HCT116 (cell line): ENCODE measurements around the gene TTLL11. TPM values are rescaled to one million over a fixed set of nuclear protein-coding genes. Genes with fewer than 3 reads are reported as not detected.
"Not testable (repeated sequence)": the region's sequence is repeated elsewhere in the genome, so short reads cannot be mapped to it uniquely, and the experiment has no call there.

Experiments used
- ATAC-seq: fragments of 200-7000 bp; cut with Tn5 transposase; 2 replicates; pipeline ENCODE4 v1.9.1; 2020; ENCODE audit warnings: mild to moderate bottlenecking, moderate library complexity
- BruUV-seq: library from RNA; stranded (reverse); fragments of 400-500 nt; replicated peaks from 2 replicates; lab custom pipeline; 2021; lab: Mats Ljungman, UMichigan
- CTCF ChIA-PET: fragments of 300-600 bp; sonication (Branson Sonifier 250); formaldehyde crosslinking; loops from one replicate; lab custom pipeline; 2021; ENCODE audit warnings: antibody characterized with exemption; lab: Charles Lee
- POLR2A ChIA-PET: fragments of 300-600, 350-600 bp; sonication (Branson Sonifier 250); formaldehyde crosslinking; loops from one replicate; lab custom pipeline; 2021; ENCODE audit warnings: antibody characterized with exemption; lab: Charles Lee
- RAD21 ChIA-PET, 2 experiments: fragments of 300-600 bp; sonication (Branson Sonifier 250); formaldehyde crosslinking; loops; one replicate each; lab custom pipeline; 2023; ENCODE audit warnings: low total read pairs in 2 of 2; ENCODE audit not compliant: uncharacterized antibody in 2 of 2, unreplicated experiment in 2 of 2, low non-redundant PET in 1 of 2; lab: Charles Lee
- DNase-seq: peaks from one replicate; pipeline ENCODE4 v3.0.0-alpha.2; 2010; ENCODE audit warnings: low read depth, low spot score
- H2AFZ ChIP-seq: fragments of 200-600 bp; shearing (Covaris generic), sonication (generic); 2 replicates; pipeline ENCODE4 v1.6.1; 2017; ENCODE audit warnings: low read depth, mixed run types, mixed read lengths, antibody characterized with exemption, low read length; ENCODE audit not compliant: poor library complexity, severe bottlenecking
- H3K27ac ChIP-seq: 2 replicates; pipeline ENCODE4 v1.5.1; 2012; ENCODE audit warnings: low read depth, low read length
- H3K27me3 ChIP-seq: fragments of 200-600 bp; sonication (generic); 2 replicates; pipeline ENCODE4 v1.6.1; 2016; ENCODE audit warnings: mixed run types, low read length, mixed read lengths; ENCODE audit not compliant: insufficient read depth
- H3K36me3 ChIP-seq, 2 experiments: fragments of 200-500 bp in 1 of 2; fragments of 200-600 bp in 1 of 2; sonication (Bioruptor generic) in 1 of 2; sonication (generic) in 1 of 2; 2 replicates each; pipeline versions ENCODE4 v1.5.1 to v1.6.1; 2014 to 2016; ENCODE audit warnings: low read length in 2 of 2, inconsistent platforms in 1 of 2, mixed read lengths in 1 of 2, mixed run types in 1 of 2; ENCODE audit not compliant: insufficient read depth in 2 of 2, control insufficient read depth in 1 of 2
- H3K4me1 ChIP-seq, 2 experiments: fragments of 200-600 bp in 1 of 2; sonication (generic) in 1 of 2; 2 replicates each; pipeline versions ENCODE4 v1.5.1 to v1.6.1; 2012 to 2017; ENCODE audit warnings: low read length in 2 of 2, inconsistent platforms in 1 of 2, mild to moderate bottlenecking in 1 of 2, mixed read lengths in 1 of 2, mixed run types in 1 of 2, moderate library complexity in 1 of 2; ENCODE audit not compliant: insufficient read depth in 2 of 2, control insufficient read depth in 1 of 2
- H3K4me2 ChIP-seq: fragments of 200-600 bp; sonication (generic); 2 replicates; pipeline ENCODE4 v1.6.1; 2017; ENCODE audit warnings: mixed run types, low read length, mixed read lengths
- H3K4me3 ChIP-seq, 2 experiments: fragments of 200-600 bp in 1 of 2; sonication (generic) in 1 of 2; replicated peaks in 1 of 2; 2 replicates each; pipeline ENCODE4 v1.5.1; 2011 to 2016; ENCODE audit warnings: low read length in 2 of 2, control low read depth in 1 of 2, low read depth in 1 of 2, mild to moderate bottlenecking in 1 of 2, mixed read lengths in 1 of 2, mixed run types in 1 of 2
- H3K79me2 ChIP-seq: fragments of 200-600 bp; sonication (generic); 2 replicates; pipeline ENCODE4 v1.6.1; 2017; ENCODE audit warnings: mild to moderate bottlenecking, mixed run types, low read length, moderate library complexity, mixed read lengths; ENCODE audit not compliant: insufficient read depth
- H3K9ac ChIP-seq: fragments of 200-600 bp; sonication (generic); 2 replicates; pipeline ENCODE4 v1.6.1; 2016; ENCODE audit warnings: low read length, mixed read lengths
- H3K9me2 ChIP-seq: fragments of 200-600 bp; sonication (generic), shearing (Covaris generic); 2 replicates; pipeline ENCODE4 v1.6.1; 2017; ENCODE audit warnings: mixed run types, mild to moderate bottlenecking, moderate library complexity; ENCODE audit not compliant: insufficient read depth
- H3K9me3 ChIP-seq, 2 experiments: fragments of 200-500 bp in 1 of 2; fragments of 200-600 bp in 1 of 2; sonication (Bioruptor generic) in 1 of 2; sonication (generic) in 1 of 2; 2 replicates each; pipeline ENCODE4 v1.6.1; 2014 to 2017; ENCODE audit warnings: low read length in 2 of 2, mixed read lengths in 2 of 2, inconsistent platforms in 1 of 2, low read depth in 1 of 2, mild to moderate bottlenecking in 1 of 2, mixed run types in 1 of 2, moderate library complexity in 1 of 2; ENCODE audit not compliant: control insufficient read depth in 1 of 2, insufficient read depth in 1 of 2
- H4K20me1 ChIP-seq: fragments of 200-600 bp; sonication (generic), shearing (Covaris generic); 2 replicates; pipeline ENCODE4 v1.6.1; 2017; ENCODE audit warnings: mixed run types, mild to moderate bottlenecking, moderate library complexity; ENCODE audit not compliant: insufficient read depth
- CEBPB ChIP-seq: IDR thresholded peaks from 2 replicates; pipeline ENCODE4 v1.6.1; 2012; ENCODE audit warnings: low read depth
- FOSL1 ChIP-seq: IDR thresholded peaks from 2 replicates; pipeline ENCODE4 v1.6.1; 2012; ENCODE audit warnings: low read depth
- REST ChIP-seq: IDR thresholded peaks from 2 replicates; pipeline ENCODE4 v1.6.1; 2012; ENCODE audit warnings: low read depth
- TCF7L2 ChIP-seq: IDR thresholded peaks from 2 replicates; pipeline ENCODE4 v1.7.0; 2011; ENCODE audit warnings: borderline replicate concordance, inconsistent platforms; ENCODE audit not compliant: insufficient read depth, insufficient read length; ENCODE audit errors: extremely low read depth
- ZBTB33 ChIP-seq: IDR thresholded peaks from 2 replicates; pipeline ENCODE4 v1.6.1; 2011; ENCODE audit warnings: mild to moderate bottlenecking, low read length, moderate library complexity; ENCODE audit not compliant: insufficient replicate concordance; ENCODE audit errors: extremely low read depth
- ZNF274 ChIP-seq: fragments of 200-500 bp; sonication (Bioruptor generic); IDR thresholded peaks from 2 replicates; pipeline ENCODE4 v1.6.1; 2014; ENCODE audit warnings: mild to moderate bottlenecking, low read depth, low read length, inconsistent platforms
- intact Hi-C: fragments of 100-400 bp; cut with micrococcal nuclease; formaldehyde crosslinking; loops from 2 replicates; pipeline ENCODE4 v1.10.0; 2022
- total RNA-seq: library from RNA; stranded (reverse); gene quantifications from one replicate; pipeline ENCODE4 v1.2.1, GENCODE V29; 2021; ENCODE audit not compliant: unreplicated experiment

TTLL11 gene
- total RNA-seq, 1 experiment from 2014 or later = 2.2 TPM

GRCh38 chr9:121981118-121981883 is 111.8 kb downstream of the TTLL11 start:
- CTCF ChIA-PET = no interaction called here
- intact Hi-C loops = no loop called here
- Histone ChIP-seq H3K4me3 (no peak overlapping the region), H3K4me2 (no peak overlapping the region), H3K79me2 (no peaks in the 10 kb centered on the region), H2AFZ (no peak overlapping the region), H4K20me1 (no peaks in the 10 kb centered on the region), H3K4me1 (peaks cover 0 to 6% of the 10 kb centered on the region in 2 experiments; a peak in 2 of 4 replicates), H3K9me3 (no peaks in the 10 kb centered on the region), H3K9ac (no peak overlapping the region), H3K9me2 (no peaks in the 10 kb centered on the region), H3K27me3 (no peaks in the 10 kb centered on the region), H3K27ac (no peak overlapping the region), H3K36me3 (no peaks in the 10 kb centered on the region)
- POLR2A ChIA-PET = no interaction called here
- no TSS peak for BruUV-seq
- ATAC-seq (no peak), DNase-seq (no peak)
- TF ChIP-seq ZBTB33 = no peak
- no peak for TF ChIP-seq FOSL1
- TF ChIP-seq ZNF274 = no peak
- TF ChIP-seq CEBPB = no peak
- no peak for TF ChIP-seq TCF7L2
- TF ChIP-seq REST = no peak
- RAD21 ChIA-PET = no interaction called here

- H3K9ac ChIP-seq, H3K79me2 ChIP-seq, intact Hi-C loops, H3K4me2 ChIP-seq, H3K27me3 ChIP-seq, DNase-seq, CTCF ChIA-PET, RAD21 ChIA-PET, H3K9me2 ChIP-seq, ATAC-seq, H3K4me3 ChIP-seq, H4K20me1 ChIP-seq, POLR2A ChIA-PET, H3K9me3 ChIP-seq, H3K36me3 ChIP-seq, H2AFZ ChIP-seq, BruUV-seq, H3K27ac ChIP-seq: not testable (repeated sequence)
- peaks cover 3 to 12% of the 10 kb centered on the region in 2 experiments; a peak in 3 of 4 replicates for H3K4me1 ChIP-seq
Observed at GRCh38 chr9:121980665-121981064, 112.4 kb downstream of the TTLL11 start.
